Sigmoid colon (tissue), 3 donors: Measurements from ENCODE around the gene CFAP47.

ENCODE experiments used
- POLR2A ChIP-seq, 2 donors: fragments of 450-650 bp; IDR thresholded peaks; one replicate each; pipeline ENCODE4 v1.6.1; 2016; ENCODE audit warnings: antibody characterized with exemption in 2 of 2, mild to moderate bottlenecking in 2 of 2, moderate library complexity in 2 of 2
- TF ChIP-seq, protein P1 (sequence below), 4 experiments: fragments of 450-650 bp in 3 of 4; fragments of 200-600 bp in 1 of 4; IDR thresholded peaks; one replicate each; pipeline ENCODE4 v1.5.1; 2016 to 2019; ENCODE audit warnings: antibody characterized with exemption in 4 of 4, mild to moderate bottlenecking in 3 of 4, moderate library complexity in 2 of 4

DNA sequence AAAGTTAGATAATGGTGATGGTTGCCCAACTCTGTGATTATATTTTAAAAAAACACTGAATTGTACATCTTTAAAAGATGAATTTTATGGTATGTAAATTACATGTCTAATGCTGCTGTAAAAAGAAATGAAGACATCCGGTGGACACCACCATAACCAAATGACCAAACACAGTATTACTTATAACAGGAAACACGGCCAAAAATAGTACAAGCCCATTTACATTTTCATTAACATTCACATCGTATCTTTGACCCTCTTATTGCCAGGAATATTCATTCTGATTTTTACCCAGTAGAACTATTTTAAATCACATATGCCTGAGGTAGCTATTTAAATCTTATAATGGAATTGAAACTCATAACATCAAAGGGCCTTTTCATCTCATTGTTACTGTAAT lies 143.2 kb downstream of the CFAP47 start:
- TF ChIP-seq, protein P1, sequence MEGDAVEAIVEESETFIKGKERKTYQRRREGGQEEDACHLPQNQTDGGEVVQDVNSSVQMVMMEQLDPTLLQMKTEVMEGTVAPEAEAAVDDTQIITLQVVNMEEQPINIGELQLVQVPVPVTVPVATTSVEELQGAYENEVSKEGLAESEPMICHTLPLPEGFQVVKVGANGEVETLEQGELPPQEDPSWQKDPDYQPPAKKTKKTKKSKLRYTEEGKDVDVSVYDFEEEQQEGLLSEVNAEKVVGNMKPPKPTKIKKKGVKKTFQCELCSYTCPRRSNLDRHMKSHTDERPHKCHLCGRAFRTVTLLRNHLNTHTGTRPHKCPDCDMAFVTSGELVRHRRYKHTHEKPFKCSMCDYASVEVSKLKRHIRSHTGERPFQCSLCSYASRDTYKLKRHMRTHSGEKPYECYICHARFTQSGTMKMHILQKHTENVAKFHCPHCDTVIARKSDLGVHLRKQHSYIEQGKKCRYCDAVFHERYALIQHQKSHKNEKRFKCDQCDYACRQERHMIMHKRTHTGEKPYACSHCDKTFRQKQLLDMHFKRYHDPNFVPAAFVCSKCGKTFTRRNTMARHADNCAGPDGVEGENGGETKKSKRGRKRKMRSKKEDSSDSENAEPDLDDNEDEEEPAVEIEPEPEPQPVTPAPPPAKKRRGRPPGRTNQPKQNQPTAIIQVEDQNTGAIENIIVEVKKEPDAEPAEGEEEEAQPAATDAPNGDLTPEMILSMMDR (IDR thresholded peaks at IDR 0.05) = no peak
- no peak for TF ChIP-seq POLR2A (IDR thresholded peaks at IDR 0.05)
